Esophagus muscularis mucosa (tissue), 4 donors: ENCODE results near the gene CYP2S1. TPM values are rescaled to one million over a fixed set of nuclear protein-coding genes. Genes with fewer than 3 reads are reported as not detected.
"Not testable (repeated sequence)": the region's sequence is repeated elsewhere in the genome, so short reads cannot be mapped to it uniquely, and the experiment has no call there.

ENCODE experiments used
- DNase-seq: peaks from one replicate; pipeline ENCODE4 v3.0.0-alpha.2; 2017; ENCODE audit errors: extremely low spot score
- H3K27ac ChIP-seq, 4 donors: fragments of 200-600 bp; sonication (generic); replicated peaks in 1 of 4; 1 replicate in 3 of 4; 2 replicates in 1 of 4; pipeline ENCODE4 v1.5.1; 2016 to 2019; ENCODE audit warnings: mild to moderate bottlenecking in 1 of 4
- H3K27me3 ChIP-seq, 4 donors: fragments of 200-600 bp; sonication (generic); one replicate each; pipeline versions ENCODE4 v1.5.1 to v1.6.0; 2016 to 2019
- H3K36me3 ChIP-seq, 4 donors: fragments of 200-600 bp; sonication (generic); one replicate each; pipeline ENCODE4 v1.5.1; 2016 to 2019
- H3K4me1 ChIP-seq, 4 donors: fragments of 200-600 bp; sonication (generic); one replicate each; pipeline ENCODE4 v1.5.1; 2016 to 2019
- H3K4me3 ChIP-seq, 4 donors: fragments of 200-600 bp; sonication (generic); 1 replicate in 2 of 4; 2 replicates in 2 of 4; pipeline ENCODE4 v1.5.1; 2016 to 2019; ENCODE audit warnings: mild to moderate bottlenecking in 4 of 4, moderate library complexity in 1 of 4
- H3K9me3 ChIP-seq, 4 donors: fragments of 200-600 bp; sonication (generic); 1 replicate in 3 of 4; 2 replicates in 1 of 4; pipeline ENCODE4 v1.5.1; 2016 to 2019
- CTCF ChIP-seq, 3 experiments: fragments of 200-600 bp in 2 of 3; fragments of 450-650 bp in 1 of 3; sonication (generic) in 2 of 3; IDR thresholded peaks; one replicate each; pipeline ENCODE4 v1.5.1; 2017 to 2019; ENCODE audit warnings: antibody characterized with exemption in 3 of 3, mild to moderate bottlenecking in 2 of 3, moderate library complexity in 1 of 3
- EP300 ChIP-seq: sonication (generic); formaldehyde crosslinking; IDR thresholded peaks from one replicate; pipeline ENCODE4 v1.6.1; 2017; ENCODE audit warnings: antibody characterized with exemption
- POLR2A ChIP-seq: fragments of 450-650 bp; IDR thresholded peaks from one replicate; pipeline ENCODE4 v1.6.1; 2017; ENCODE audit warnings: antibody characterized with exemption, moderate library complexity, mild to moderate bottlenecking, low read depth
- POLR2AphosphoS5 ChIP-seq, 2 donors: sonication (generic); formaldehyde crosslinking; IDR thresholded peaks; one replicate each; pipeline ENCODE4 v1.6.1; 2017; ENCODE audit warnings: antibody characterized with exemption in 2 of 2
- WGBS: methylation state at CpG from one replicate; pipeline ENCODE4 v1.1.5; 2018; 5-methylcytosine and 5-hydroxymethylcytosine counted together
- intact Hi-C: fragments of 100-400 bp; cut with DNase I; formaldehyde crosslinking; loops from one replicate; pipeline ENCODE4 v1.15.1; 2023
- total RNA-seq, 4 donors: library from RNA; depleted of rRNA; stranded (reverse); fragments of >200 nt; gene quantifications; one replicate each; pipeline versions ENCODE4 v1.1.0 to v1.2.1, GENCODE V29; 2016

The CYP2S1 gene
- total RNA-seq, 4 donors from 2014 or later: 1.7 to 3.0 (median 2.3) TPM

GRCh38 chr19:41225238-41226052 is 32.4 kb downstream of the CYP2S1 start:
- peaks cover 0 to 25% (median 5%) of the 10 kb centered on the region in 4 donors for H3K36me3 ChIP-seq
- intact Hi-C loops: no loop called here
- peaks cover 9 to 82% (median 75%) of the 10 kb centered on the region in 4 donors for H3K4me1 ChIP-seq
- DNase-seq: peak; percentile 95
- TF ChIP-seq EP300 (no peak), POLR2AphosphoS5 (IDR thresholded peaks at IDR 0.05) (peak; percentile 43 to 83), POLR2A (no peak), CTCF (IDR thresholded peaks at IDR 0.05) (no peak)
- peak overlapping the region; percentile 57 to 67 (median 62) for H3K4me3 ChIP-seq
- H3K27ac ChIP-seq: peak overlapping the region; percentile 84 to 95 (median 89)
- no peaks in the 10 kb centered on the region for H3K9me3 ChIP-seq
- H3K27me3 ChIP-seq: no peaks in the 10 kb centered on the region
- 51% methylated on average over 27 of the region's 29 CpGs for WGBS

- no peaks in the 10 kb centered on the region for H3K27me3 ChIP-seq
- TF ChIP-seq POLR2A (no peak), POLR2AphosphoS5 (IDR thresholded peaks at IDR 0.05) (peak; percentile 11 to 48), CTCF (IDR thresholded peaks at IDR 0.05) (peak in 2 of 3 experiments; percentile 12 to 28), EP300 (no peak)
- intact Hi-C loops: no loop called here
- peaks cover 9 to 74% (median 67%) of the 10 kb centered on the region in 4 donors for H3K4me1 ChIP-seq
- H3K27ac ChIP-seq: peak overlapping the region; percentile 84 to 95 (median 89)
- H3K4me3 ChIP-seq: peak overlapping the region; percentile 57 to 67 (median 62)
- no peaks in the 10 kb centered on the region for H3K9me3 ChIP-seq
- DNase-seq: no peak
- WGBS: 2% methylated on average over 23 of the region's 67 CpGs
- H3K36me3 ChIP-seq: peaks cover 3 to 32% (median 9%) of the 10 kb centered on the region in 4 donors
These were observed 33.2 kb downstream of the CYP2S1 start for GRCh38 chr19:41226053-41226873.

- intact Hi-C loops: no loop called here
- TF ChIP-seq CTCF (IDR thresholded peaks at IDR 0.05) (no peak), POLR2AphosphoS5 (IDR thresholded peaks at IDR 0.05) (no peak), POLR2A (no peak), EP300 (no peak)
- whole genome bisulfite sequencing: 73% methylated on average over 8 of the region's 9 CpGs
- no peak for DNase-seq
- peak overlapping the region; percentile 84 to 95 (median 89) for H3K27ac ChIP-seq
- H3K4me3 ChIP-seq: peak overlapping the region; percentile 57 to 67 (median 62)
- no peaks in the 10 kb centered on the region for H3K9me3 ChIP-seq
- peaks cover 5 to 33% (median 10%) of the 10 kb centered on the region in 4 donors for H3K36me3 ChIP-seq
- H3K4me1 ChIP-seq: peaks cover 9 to 67% (median 60%) of the 10 kb centered on the region in 4 donors
- H3K27me3 ChIP-seq: no peaks in the 10 kb centered on the region
These were observed 33.9 kb downstream of the CYP2S1 start for GRCh38 chr19:41226874-41227390.

- 58% methylated on average over 3 of the region's 3 CpGs for WGBS
- Histone ChIP-seq H3K9me3 (no peaks in the 10 kb centered on the region), H3K4me3 (no peak overlapping the region), H3K4me1 (peaks cover 9 to 51% (median 49%) of the 10 kb centered on the region in 4 donors), H3K27ac (no peak overlapping the region), H3K27me3 (no peaks in the 10 kb centered on the region), H3K36me3 (peaks cover 10 to 35% (median 19%) of the 10 kb centered on the region in 4 donors)
- DNase-seq: no peak
- intact Hi-C loops: no loop called here
- no peak for TF ChIP-seq POLR2A
- TF ChIP-seq EP300: no peak
- TF ChIP-seq POLR2AphosphoS5 (IDR thresholded peaks at IDR 0.05): no peak
These were observed 35.5 kb downstream of the CYP2S1 start for GRCh38 chr19:41228486-41228885.

- H3K27me3 ChIP-seq, DNase-seq, H3K27ac ChIP-seq, intact Hi-C loops, H3K4me3 ChIP-seq, H3K9me3 ChIP-seq: not testable (repeated sequence)
- peaks cover 9 to 43% (median 41%) of the 10 kb centered on the region in 4 donors for H3K4me1 ChIP-seq
- peaks cover 14 to 43% (median 24%) of the 10 kb centered on the region in 4 donors for H3K36me3 ChIP-seq
- WGBS: 77% methylated on average over 5 of the region's 5 CpGs
These were observed 36.3 kb downstream of the CYP2S1 start for GRCh38 chr19:41229338-41229737.
